Upper lobe of left lung (tissue), 4 donors: ENCODE results near the gene TICAM2.
A peak's percentile ranks its signal among the peaks of the same experiment; 100 is the strongest.

ENCODE experiments used
- POLR2A ChIP-seq, 4 donors: fragments of 450-650 bp; IDR thresholded peaks; one replicate each; pipeline ENCODE4 v1.5.1; 2016 to 2017; ENCODE audit warnings: antibody characterized with exemption in 4 of 4, mild to moderate bottlenecking in 2 of 4
- POLR2AphosphoS5 ChIP-seq, 2 donors: sonication (generic); formaldehyde crosslinking; IDR thresholded peaks; one replicate each; pipeline ENCODE4 v1.5.1; 2017; ENCODE audit warnings: antibody characterized with exemption in 2 of 2
- TF ChIP-seq, protein P1 (sequence below), 6 experiments: fragments of 450-650 bp in 4 of 6; fragments of 200-600 bp in 2 of 6; sonication (generic) in 2 of 6; IDR thresholded peaks; one replicate each; pipeline ENCODE4 v1.5.1; 2016 to 2019; ENCODE audit warnings: antibody characterized with exemption in 6 of 6

DNA sequence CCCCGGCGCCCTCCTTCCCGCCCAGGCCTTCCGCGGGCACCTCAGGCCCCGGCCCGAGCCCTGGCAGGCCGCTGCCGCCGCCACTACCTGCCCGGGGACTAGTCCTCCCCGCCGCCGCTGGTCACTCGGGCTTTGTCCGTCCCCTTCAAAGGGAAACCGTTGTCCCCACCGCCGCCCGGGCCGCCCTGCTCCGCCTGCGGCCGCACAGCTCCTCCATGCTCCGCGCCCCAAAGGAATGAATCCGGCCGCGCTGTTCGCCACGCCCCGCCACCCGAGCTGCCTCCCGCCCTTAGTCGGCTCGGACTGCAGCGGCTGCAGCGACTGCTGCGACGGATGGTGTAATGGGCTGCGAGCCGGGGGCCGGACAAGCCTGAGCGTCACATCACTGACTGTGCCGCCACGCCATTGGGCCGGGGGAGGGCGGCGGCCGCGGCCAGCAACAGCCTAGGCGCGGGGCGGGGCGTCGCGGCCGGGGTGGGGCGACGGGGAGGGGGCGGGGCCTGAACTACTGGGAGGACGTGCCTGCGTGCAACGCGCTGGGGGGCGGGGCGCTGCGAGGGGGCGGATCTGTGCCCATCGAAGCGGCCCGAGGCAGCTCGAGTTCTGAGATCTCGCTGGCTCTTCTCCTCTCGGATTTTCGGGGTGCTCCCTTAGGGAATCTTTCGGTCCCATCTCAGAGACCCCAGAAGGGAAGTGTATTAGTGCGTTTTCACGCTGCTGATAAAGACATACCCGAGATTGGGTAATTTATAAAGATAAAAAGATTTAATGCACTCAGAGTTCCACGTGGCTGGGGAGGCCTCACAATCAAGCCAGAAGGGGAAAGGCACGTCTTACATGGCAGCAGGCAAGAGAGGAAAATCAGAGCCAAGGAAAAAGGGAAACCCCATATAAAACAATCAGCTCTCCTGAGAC is 57.6 kb downstream of the TICAM2 start, which contains the start of gene FEM1C:
- TF ChIP-seq, protein P1, sequence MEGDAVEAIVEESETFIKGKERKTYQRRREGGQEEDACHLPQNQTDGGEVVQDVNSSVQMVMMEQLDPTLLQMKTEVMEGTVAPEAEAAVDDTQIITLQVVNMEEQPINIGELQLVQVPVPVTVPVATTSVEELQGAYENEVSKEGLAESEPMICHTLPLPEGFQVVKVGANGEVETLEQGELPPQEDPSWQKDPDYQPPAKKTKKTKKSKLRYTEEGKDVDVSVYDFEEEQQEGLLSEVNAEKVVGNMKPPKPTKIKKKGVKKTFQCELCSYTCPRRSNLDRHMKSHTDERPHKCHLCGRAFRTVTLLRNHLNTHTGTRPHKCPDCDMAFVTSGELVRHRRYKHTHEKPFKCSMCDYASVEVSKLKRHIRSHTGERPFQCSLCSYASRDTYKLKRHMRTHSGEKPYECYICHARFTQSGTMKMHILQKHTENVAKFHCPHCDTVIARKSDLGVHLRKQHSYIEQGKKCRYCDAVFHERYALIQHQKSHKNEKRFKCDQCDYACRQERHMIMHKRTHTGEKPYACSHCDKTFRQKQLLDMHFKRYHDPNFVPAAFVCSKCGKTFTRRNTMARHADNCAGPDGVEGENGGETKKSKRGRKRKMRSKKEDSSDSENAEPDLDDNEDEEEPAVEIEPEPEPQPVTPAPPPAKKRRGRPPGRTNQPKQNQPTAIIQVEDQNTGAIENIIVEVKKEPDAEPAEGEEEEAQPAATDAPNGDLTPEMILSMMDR (IDR thresholded peaks at IDR 0.05): peak in 1 of 6 experiments; percentile 27
- peak; percentile 31 to 100 (median 98) for TF ChIP-seq POLR2A (IDR thresholded peaks at IDR 0.05)
- peak; percentile 99 to 100 for TF ChIP-seq POLR2AphosphoS5 (IDR thresholded peaks at IDR 0.05)
